ENCODE measurements around the gene DYNC1LI1. TPM values are rescaled to one million over a fixed set of nuclear protein-coding genes. Genes with fewer than 3 reads are reported as not detected.

The DYNC1LI1 gene
- total RNA-seq, 1 experiment from 2014 or later: 56.2 TPM

- Histone ChIP-seq H3K9me3 (ENCODE audit: control insufficient read depth, low read depth, low read length) (no peaks in the 10 kb centered on the region), H4K91ac (ENCODE audit: insufficient read length, low read depth, low read length) (no peak overlapping the region), H2BK20ac (ENCODE audit: low read depth, low read length, poor library complexity, severe bottlenecking) (no peak overlapping the region), H4K5ac (ENCODE audit: insufficient read length, low read depth, low read length) (no peak overlapping the region), H2BK120ac (ENCODE audit: low read depth, low read length, poor library complexity, severe bottlenecking) (no peak overlapping the region), H2BK5ac (ENCODE audit: insufficient read length, low read length) (no peak overlapping the region), H4K8ac (replicated peaks; ENCODE audit: insufficient read length, low read depth, low read length) (no peak overlapping the region), H3K23ac (ENCODE audit: insufficient read length, low read depth, low read length) (no peak overlapping the region), H3K27ac (ENCODE audit: insufficient read length, low read depth, low read length) (no peak overlapping the region), H2AFZ (ENCODE audit: low read length) (no peak overlapping the region), H3K18ac (ENCODE audit: insufficient read length, low read depth, low read length) (no peak overlapping the region), H2AK5ac (ENCODE audit: insufficient read length, low read length) (no peak overlapping the region), H3K4me2 (ENCODE audit: insufficient read depth, insufficient read length, low read length) (no peak overlapping the region), H3K79me2 (ENCODE audit: insufficient read depth, low read length) (no peaks in the 10 kb centered on the region), H3K56ac (ENCODE audit: insufficient read length, low read depth, low read length) (no peak overlapping the region), H4K20me1 (ENCODE audit: control insufficient read depth, insufficient read depth, insufficient read length) (no peaks in the 10 kb centered on the region), H3K23me2 (ENCODE audit: insufficient read length, low read depth, low read length, poor library complexity, severe bottlenecking) (no peaks in the 10 kb centered on the region), H2BK12ac (ENCODE audit: insufficient read length, low read depth, low read length) (no peak overlapping the region), H2BK15ac (ENCODE audit: low read depth, low read length) (no peak overlapping the region), H3K27me3 (ENCODE audit: insufficient read depth, low read length) (no peaks in the 10 kb centered on the region), H3T11ph (ENCODE audit: low read length) (no peak overlapping the region), H3K4me1 (ENCODE audit: insufficient read depth, low read length) (no peaks in the 10 kb centered on the region; the same call in 1 of the 2 replicates), H3K14ac (ENCODE audit: insufficient read depth, low read length) (no peak overlapping the region), H3K4ac (ENCODE audit: low read depth, low read length) (no peak overlapping the region), H3K9ac (ENCODE audit: extremely low read depth, insufficient read length, low read length) (no peak overlapping the region), H3K79me1 (ENCODE audit: insufficient read depth, low read depth, low read length, poor library complexity, severe bottlenecking) (no peaks in the 10 kb centered on the region)
- no peak for DNase-seq
- no peak for TF ChIP-seq CTCF (conservative IDR thresholded peaks at IDR 0.05)
- Mint-ChIP-seq H3K4me3 (no peak overlapping the region), H3K27ac (no peak overlapping the region), H3K27me3 (ENCODE audit: low read depth) (peaks cover 2% of the 10 kb centered on the region; the same call in 1 of the 2 replicates), H3K36me3 (ENCODE audit: insufficient read depth in 1 of 3, low read depth in 3 of 3) (peaks cover 0 to 5% (median 2%) of the 10 kb centered on the region in 3 experiments; a peak in 2 of 7 replicates), H3K9me3 (peaks cover 9 to 14% of the 10 kb centered on the region in 2 experiments; a peak in 4 of 5 replicates), H3K4me1 (no peaks in the 10 kb centered on the region)
Observed at GRCh38 chr3:32619395-32619794, 48.7 kb upstream of the DYNC1LI1 start.

Measured in H9 (cell line).